ENCODE data around the gene DIAPH1. TPM values are rescaled to one million over a fixed set of nuclear protein-coding genes. Genes with fewer than 3 reads are reported as not detected.

The DIAPH1 gene
- total RNA-seq, 2 experiments from 2014 or later: 213 to 218 TPM

GRCh38 chr5:141488591-141489561 lies 129.9 kb downstream of the DIAPH1 start, which contains the start of gene PCDHGC5:
PCDHGC5 (plus strand) TSS chr5:141489081; CDS start chr5:141489241, 160 bp downstream.
- CTCF ChIA-PET: interaction anchor here (1.2 kb wide), 1 partner anchor 24 kb away, joined by 3 read pairs; no protein-coding TSS in a partner anchor

GRCh38 chr5:141487131-141487530 lies 131.7 kb downstream of the DIAPH1 start:
- ChIA-PET POLR2A (no interaction called here), CTCF (interaction anchor here (1.1 kb wide), 1 partner anchor 71 kb away, joined by 4 read pairs; no protein-coding TSS in a partner anchor)

More at GRCh38 chr5:141488591-141489561, 129.9 kb downstream of the DIAPH1 start, which contains the start of gene PCDHGC5:
- POLR2A ChIA-PET: no interaction called here

- ChIA-PET POLR2A (interaction anchor here (0.6 kb wide), 1 partner anchor 272 kb away, joined by 3 read pairs; no protein-coding TSS in a partner anchor), CTCF (interaction anchor here (1.1 to 1.2 kb wide), 2 partner anchors 27 to 72 kb away, joined by 3 to 5 read pairs; no protein-coding TSS in a partner anchor)
Measured at GRCh38 chr5:141486091-141486490, 132.7 kb downstream of the DIAPH1 start.

- POLR2A ChIA-PET: interaction anchor here (0.6 kb wide), 1 partner anchor 271 kb away, joined by 3 read pairs; no protein-coding TSS in a partner anchor
- CTCF ChIA-PET: interaction anchor here (1.1 to 1.2 kb wide), 2 partner anchors 27 to 73 kb away, joined by 3 to 5 read pairs; no protein-coding TSS in a partner anchor
Measured at GRCh38 chr5:141485321-141486055, 133.3 kb downstream of the DIAPH1 start.

GRCh38 chr5:141484641-141485311 lies 134.0 kb downstream of the DIAPH1 start, which contains the start of gene PCDHGC4:
PCDHGC4 (plus strand) TSS chr5:141485030; CDS start chr5:141485174, 144 bp downstream.
- ChIA-PET CTCF (interaction anchor here (1.1 to 1.2 kb wide), 2 partner anchors 28 to 73 kb away, joined by 3 to 5 read pairs; no protein-coding TSS in a partner anchor), POLR2A (interaction anchor here (0.6 kb wide), 1 partner anchor 28 kb away, joined by 4 read pairs; no protein-coding TSS in a partner anchor)

GRCh38 chr5:141484310-141484640 lies 134.5 kb downstream of the DIAPH1 start:
- CTCF ChIA-PET: no interaction called here
- POLR2A ChIA-PET: interaction anchor here (0.6 kb wide), 1 partner anchor 29 kb away, joined by 4 read pairs; no protein-coding TSS in a partner anchor

- ChIA-PET CTCF (no interaction called here), POLR2A (no interaction called here)
Measured at GRCh38 chr5:141483902-141484301, 134.9 kb downstream of the DIAPH1 start.

GRCh38 chr5:141479776-141480175 lies 139.0 kb downstream of the DIAPH1 start:
- ChIA-PET POLR2A (no interaction called here), CTCF (no interaction called here)

GRCh38 chr5:141478321-141478945 lies 140.4 kb downstream of the DIAPH1 start:
- POLR2A ChIA-PET: no interaction called here
- CTCF ChIA-PET: no interaction called here

- POLR2A ChIA-PET: no interaction called here
- CTCF ChIA-PET: no interaction called here
Measured at GRCh38 chr5:141477815-141478214, 141.0 kb downstream of the DIAPH1 start.

- CTCF ChIA-PET: interaction anchor here (0.7 kb wide), 1 partner anchor 1436 kb away, joined by 3 read pairs; no protein-coding TSS in a partner anchor
- POLR2A ChIA-PET: interaction anchor here (0.7 kb wide), 1 partner anchor 32 kb away, joined by 3 read pairs; no protein-coding TSS in a partner anchor
Measured at GRCh38 chr5:141477044-141477575, 141.7 kb downstream of the DIAPH1 start.

- ChIA-PET CTCF (interaction anchor here (0.7 kb wide), 1 partner anchor 1435 kb away, joined by 3 read pairs; no protein-coding TSS in a partner anchor), POLR2A (interaction anchor here (0.7 kb wide), 1 partner anchor 33 kb away, joined by 3 read pairs; no protein-coding TSS in a partner anchor)
Measured at GRCh38 chr5:141476132-141476911, 142.5 kb downstream of the DIAPH1 start.

- ChIA-PET CTCF (no interaction called here), POLR2A (no interaction called here)
Measured at GRCh38 chr5:141475625-141476131, 143.1 kb downstream of the DIAPH1 start, which contains the start of gene PCDHGC3. PCDHGC3 (plus strand) TSS chr5:141475966; CDS start chr5:141476117, 151 bp downstream.

- ChIA-PET POLR2A (interaction anchor here (0.6 kb wide), 1 partner anchor 84 kb away, joined by 3 read pairs; no protein-coding TSS in a partner anchor), CTCF (no interaction called here)
Measured at GRCh38 chr5:141465351-141465750, 153.4 kb downstream of the DIAPH1 start.

Data from activated CD8-positive, alpha-beta memory T cell treated with anti-CD3 and anti-CD28 coated beads for 36 hours (primary cell).